Peyer's patch (tissue), 4 donors: Measurements from ENCODE around the gene KRTAP6-1.

Experiments
- CTCF ChIP-seq, 6 experiments: fragments of 450-650 bp in 4 of 6; fragments of 200-600 bp in 2 of 6; sonication (generic) in 1 of 6; IDR thresholded peaks; one replicate each; pipeline ENCODE4 v1.5.1; 2017 to 2019; ENCODE audit warnings: antibody characterized with exemption in 6 of 6, mild to moderate bottlenecking in 3 of 6, moderate library complexity in 1 of 6
- POLR2A ChIP-seq, 2 donors: fragments of 450-650 bp; IDR thresholded peaks; one replicate each; pipeline ENCODE4 v1.5.1; 2017; ENCODE audit warnings: antibody characterized with exemption in 2 of 2, mild to moderate bottlenecking in 2 of 2, moderate library complexity in 2 of 2

GRCh38 chr21:30598802-30599201, 14.9 kb downstream of the KRTAP6-1 start, which contains the start of gene KRTAP6-2:
- TF ChIP-seq POLR2A (IDR thresholded peaks at IDR 0.05) (no peak), CTCF (IDR thresholded peaks at IDR 0.05) (no peak)
